Natural killer cell treated with Interleukin-12 subunit alpha and Interleukin-12 subunit beta and Interleukin-15 and Interleukin-18, amount 100 ng/mL, for 72 hours (primary cell): Measurements from ENCODE around the gene CMTM7. TPM values are rescaled to one million over a fixed set of nuclear protein-coding genes. Genes with fewer than 3 reads are reported as not detected.
A peak's percentile ranks its signal among the peaks of the same experiment; 100 is the strongest.

Experiments
- ATAC-seq, 2 donors: fragments of 150-1000 bp; cut with Tn5 transposase in 1 of 2; sonication (Bioruptor Pico), chemical (Tn5 transposase) in 1 of 2; 2 replicates each; pipeline ENCODE4 v1.10.0; 2021
- DNase-seq: peaks from one replicate; pipeline ENCODE4 v3.0.0; 2022; ENCODE audit warnings: low spot score
- H3K27ac Mint-ChIP-seq, 2 donors: 1 replicate in 1 of 2; 2 replicates in 1 of 2; pipeline ENCODE4 v1.8.0; 2022; ENCODE audit warnings: mixed read lengths in 2 of 2, mild to moderate bottlenecking in 1 of 2, moderate library complexity in 1 of 2
- H3K27me3 Mint-ChIP-seq, 2 donors: 1 replicate in 1 of 2; 2 replicates in 1 of 2; pipeline ENCODE4 v1.8.0; 2022; ENCODE audit warnings: mixed read lengths in 2 of 2
- H3K36me3 Mint-ChIP-seq: one replicate; pipeline ENCODE4 v1.8.0; 2022; ENCODE audit warnings: mixed read lengths
- H3K4me1 Mint-ChIP-seq, 2 donors: 1 replicate in 1 of 2; 2 replicates in 1 of 2; pipeline ENCODE4 v1.8.0; 2022; ENCODE audit warnings: low read depth in 2 of 2, mixed read lengths in 2 of 2, mild to moderate bottlenecking in 1 of 2
- H3K4me3 Mint-ChIP-seq: one replicate; pipeline ENCODE4 v1.8.0; 2022; ENCODE audit warnings: mixed read lengths
- H3K9me3 Mint-ChIP-seq: 2 replicates; pipeline ENCODE4 v1.8.0; 2022; ENCODE audit warnings: mixed read lengths
- total RNA-seq, 2 donors: library from RNA; stranded (reverse); gene quantifications; one replicate each; pipeline ENCODE4 v1.2.3, GENCODE V29; 2022

The CMTM7 gene
- total RNA-seq, 2 donors from 2014 or later, result 17.5 to 34.5 TPM

DNA sequence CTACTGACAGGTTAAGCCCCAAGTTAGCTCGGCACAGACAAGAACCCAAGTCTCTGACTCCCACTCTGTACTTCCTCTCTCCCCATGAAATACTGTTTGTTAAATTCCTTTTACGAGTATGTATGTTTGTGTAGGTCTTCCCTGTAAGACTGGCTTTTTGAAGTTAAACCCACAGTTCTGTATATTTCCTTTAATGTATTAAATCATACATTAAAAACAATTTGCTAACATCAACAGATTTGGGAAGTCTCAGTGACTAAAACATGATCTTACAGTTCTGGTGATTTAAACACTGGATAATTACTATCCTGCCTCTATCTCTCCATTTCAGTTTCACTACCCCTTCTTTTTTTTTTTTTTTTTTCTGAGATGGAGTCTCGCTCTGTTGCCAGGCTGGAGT is 106.6 kb downstream of the CMTM7 start:
- H3K27me3 Mint-ChIP-seq, result no peaks in the 10 kb centered on the region
- peaks cover 24 to 47% of the 10 kb centered on the region in 2 donors for H3K4me1 Mint-ChIP-seq
- peak overlapping the region; percentile 24 to 36 for H3K27ac Mint-ChIP-seq
- ATAC-seq (no peak), DNase-seq (no peak)
- no peaks in the 10 kb centered on the region for H3K9me3 Mint-ChIP-seq
- H3K36me3 Mint-ChIP-seq, result peaks cover 12% of the 10 kb centered on the region
- H3K4me3 Mint-ChIP-seq, result peak overlapping the region; percentile 17

DNA sequence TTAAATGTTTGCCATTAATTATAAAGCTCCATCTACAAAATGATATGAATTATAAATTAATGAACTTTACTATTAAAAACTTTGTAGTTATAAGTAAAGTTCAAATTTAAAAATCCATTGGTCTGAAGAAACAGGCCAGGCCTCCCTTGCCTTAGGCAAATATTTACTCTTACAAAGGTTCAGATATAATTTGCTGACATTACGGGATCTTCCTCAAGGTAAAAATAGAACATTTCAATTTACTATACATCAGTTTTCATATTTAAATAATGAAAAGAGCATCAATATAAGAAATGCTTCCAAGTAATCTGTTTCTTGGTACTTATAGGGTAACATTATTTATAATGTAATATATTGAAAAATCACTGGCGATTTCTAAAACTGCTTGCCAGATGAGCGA is 107.3 kb downstream of the CMTM7 start:
- H3K4me1 Mint-ChIP-seq, result peaks cover 24 to 47% of the 10 kb centered on the region in 2 donors
- no peaks in the 10 kb centered on the region for H3K9me3 Mint-ChIP-seq
- no peak overlapping the region for H3K4me3 Mint-ChIP-seq
- H3K27me3 Mint-ChIP-seq, result no peaks in the 10 kb centered on the region
- no peak overlapping the region for H3K27ac Mint-ChIP-seq
- DNase-seq (no peak), ATAC-seq (no peak)
- peaks cover 12% of the 10 kb centered on the region for H3K36me3 Mint-ChIP-seq

DNA sequence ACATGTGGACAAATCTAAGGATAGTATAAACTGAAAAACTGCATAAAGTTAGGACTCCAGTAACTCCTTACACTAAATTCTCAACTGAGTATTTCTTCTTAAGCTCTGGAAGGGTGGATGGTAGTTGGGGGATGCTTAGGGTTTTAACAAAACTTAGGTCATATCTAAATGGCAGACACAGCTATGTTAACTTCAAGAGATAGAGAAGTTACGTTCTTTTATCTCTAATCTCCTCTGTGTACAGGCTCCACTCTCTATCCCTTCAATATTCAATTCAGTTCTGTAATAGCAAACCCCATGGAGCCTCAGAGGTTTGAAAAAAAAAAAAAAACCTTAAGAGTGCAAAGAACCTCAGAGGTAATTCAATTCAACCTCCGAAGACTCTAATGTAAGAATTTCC is 107.9 kb downstream of the CMTM7 start:
- Mint-ChIP-seq H3K27ac (peak overlapping the region; percentile 87 to 91), H3K4me3 (no peak overlapping the region)

DNA sequence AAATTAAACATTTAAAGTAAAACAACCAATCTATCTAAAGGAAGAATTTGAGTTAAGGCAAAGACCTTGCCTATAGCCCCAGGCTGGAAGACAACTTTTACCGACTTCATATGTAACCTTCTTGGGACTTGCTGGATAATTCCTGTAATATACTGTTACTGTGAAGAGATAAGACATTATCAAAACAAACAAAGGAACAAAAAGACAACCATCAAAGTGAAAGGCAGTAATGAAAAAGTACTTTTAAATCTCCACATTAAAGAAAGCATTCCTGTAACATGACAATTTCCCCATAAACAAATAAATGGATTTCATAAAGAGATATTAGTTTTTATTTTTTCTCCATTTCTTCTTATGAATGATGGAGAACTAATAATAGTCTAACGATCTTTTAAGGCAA is 108.6 kb downstream of the CMTM7 start:
- ATAC-seq (no peak), DNase-seq (no peak)
- Mint-ChIP-seq H3K36me3 (peaks cover 12% of the 10 kb centered on the region), H3K9me3 (no peaks in the 10 kb centered on the region), H3K27ac (peak overlapping the region; percentile 87 to 91), H3K4me1 (peaks cover 24 to 47% of the 10 kb centered on the region in 2 donors), H3K27me3 (no peaks in the 10 kb centered on the region), H3K4me3 (peak overlapping the region; percentile 92)

More for the DNA sequence above, 107.9 kb downstream of the CMTM7 start:
- Mint-ChIP-seq H3K4me1 (peaks cover 24 to 47% of the 10 kb centered on the region in 2 donors), H3K36me3 (peaks cover 12% of the 10 kb centered on the region), H3K9me3 (no peaks in the 10 kb centered on the region), H3K27me3 (no peaks in the 10 kb centered on the region)
- ATAC-seq (no peak), DNase-seq (no peak)

DNA sequence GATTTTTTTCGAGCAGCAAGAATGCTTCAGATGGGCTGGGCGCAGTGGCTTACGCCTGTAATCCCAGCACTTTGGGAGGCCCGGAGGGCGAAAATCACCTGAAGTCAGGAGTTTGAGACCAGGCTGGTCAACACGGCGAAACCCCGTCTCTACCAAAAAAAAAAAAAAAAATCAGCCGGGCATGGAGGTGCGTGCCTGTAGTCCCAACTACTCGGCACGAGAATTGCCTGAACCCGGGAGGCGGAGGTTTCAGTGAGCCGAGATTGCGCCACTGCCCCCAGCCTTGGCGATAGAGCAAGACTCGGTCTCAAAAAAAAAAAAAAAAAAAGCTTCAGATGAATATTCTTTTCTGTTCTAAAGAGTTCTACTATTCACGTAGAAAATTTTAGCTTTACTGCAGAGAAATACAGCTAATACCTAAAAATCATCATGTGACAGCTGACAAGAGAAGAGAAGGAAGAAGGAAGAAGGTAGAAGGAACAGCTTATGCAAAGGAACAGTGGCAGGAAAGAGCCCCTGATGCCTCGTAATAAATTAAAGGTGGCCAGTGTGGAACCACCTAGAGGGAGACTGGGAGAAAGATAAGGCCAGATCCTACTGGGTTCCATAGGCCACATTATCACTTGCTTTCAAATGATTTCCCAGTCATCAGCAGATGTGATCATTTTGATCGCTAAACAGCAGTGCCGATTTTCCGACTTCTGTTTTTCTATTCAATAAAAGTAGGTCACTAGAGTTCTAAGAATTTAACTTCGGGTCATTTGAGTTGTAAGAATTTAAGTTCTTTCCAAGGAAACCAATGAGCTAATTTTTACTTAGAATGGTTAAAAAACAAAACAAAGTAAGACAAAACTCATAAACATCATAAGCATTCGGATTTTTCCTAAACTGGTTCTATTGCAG is 109.5 kb downstream of the CMTM7 start:
- Mint-ChIP-seq H3K27me3 (no peaks in the 10 kb centered on the region), H3K36me3 (peaks cover 12% of the 10 kb centered on the region), H3K27ac (peak overlapping the region; percentile 87 to 91), H3K4me3 (peak overlapping the region; percentile 92), H3K9me3 (no peaks in the 10 kb centered on the region), H3K4me1 (peaks cover 24 to 47% of the 10 kb centered on the region in 2 donors)
- no peak for DNase-seq
- ATAC-seq, result no peak

DNA sequence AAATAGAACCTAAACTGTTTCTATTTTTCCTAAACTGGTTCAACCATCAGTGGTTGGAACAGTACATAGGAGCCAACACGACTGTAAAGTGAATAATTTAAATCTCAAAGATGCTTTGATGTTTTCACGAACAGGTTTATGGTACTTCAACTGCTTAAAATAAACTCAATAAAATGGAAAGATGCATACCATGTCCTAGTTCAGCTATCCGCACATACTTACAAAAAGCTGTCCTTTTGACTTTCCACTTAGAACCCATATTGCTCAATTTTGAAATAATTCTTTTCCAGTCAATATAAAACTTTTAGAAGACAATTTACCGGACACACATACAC is 110.1 kb downstream of the CMTM7 start:
- Mint-ChIP-seq H3K27me3 (no peaks in the 10 kb centered on the region), H3K9me3 (no peaks in the 10 kb centered on the region), H3K4me3 (peak overlapping the region; percentile 92), H3K4me1 (peaks cover 17 to 42% of the 10 kb centered on the region in 2 donors), H3K27ac (peak overlapping the region; percentile 87 to 91), H3K36me3 (peaks cover 7% of the 10 kb centered on the region)
- DNase-seq, result no peak
- ATAC-seq, result no peak

DNA sequence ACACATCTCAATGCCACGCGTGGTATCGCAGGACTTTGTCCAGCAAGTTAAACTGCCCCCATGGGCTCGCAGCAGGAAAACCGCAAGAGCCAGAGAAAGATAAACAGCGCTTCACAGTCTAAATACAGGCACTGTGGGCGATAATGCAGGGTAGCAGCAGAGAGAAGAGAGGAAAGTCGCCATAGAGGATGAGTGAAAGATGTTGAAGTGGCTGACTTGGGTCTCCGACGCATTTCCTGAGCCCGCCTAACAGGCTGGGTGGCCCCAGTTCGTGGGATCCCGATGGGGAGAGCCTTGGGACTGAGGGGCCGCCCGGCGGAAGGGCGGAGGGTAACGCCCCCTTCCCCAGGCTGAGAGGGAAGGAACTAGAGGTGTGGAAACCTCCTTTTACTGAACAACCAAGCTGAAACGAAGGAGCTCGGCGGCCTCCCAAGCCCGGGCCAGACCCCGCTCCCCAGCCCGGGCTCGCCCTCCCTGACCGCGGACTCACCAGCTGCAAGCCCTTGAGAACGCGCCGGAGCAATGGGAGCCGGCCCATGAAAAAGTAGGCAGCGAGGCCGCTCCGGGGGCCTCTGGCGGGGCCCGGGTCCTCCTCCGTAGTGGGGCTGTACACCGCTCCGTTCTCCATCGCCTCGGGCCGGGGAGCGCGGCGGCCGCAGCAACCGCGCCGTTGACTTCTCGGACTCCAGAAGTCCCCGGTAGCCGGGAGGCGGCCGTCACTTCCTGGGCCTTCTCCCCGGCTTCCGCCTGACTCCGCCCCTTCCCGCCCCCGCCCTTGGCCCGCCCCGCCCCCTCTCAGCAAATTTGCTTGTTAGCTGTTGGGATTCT is 110.7 kb downstream of the CMTM7 start, which contains the start of gene CMTM6:
Gene CMTM6, minus strand, starts transcription at position 735 of the 828 bp plus-strand sequence. Its CDS starts 107 bp downstream, at position 628.
- Mint-ChIP-seq H3K4me3 (peak within 1 kb of the TSS; percentile 92), H3K27me3 (no peaks in the 10 kb centered on the region), H3K36me3 (peaks cover 5% of the 10 kb centered on the region), H3K27ac (peak within 1 kb of the TSS; percentile 87 to 91), H3K9me3 (no peaks in the 10 kb centered on the region), H3K4me1 (peaks cover 16 to 39% of the 10 kb centered on the region in 2 donors)
- peak; percentile 95 for ATAC-seq
- peak; percentile 87 for DNase-seq

DNA sequence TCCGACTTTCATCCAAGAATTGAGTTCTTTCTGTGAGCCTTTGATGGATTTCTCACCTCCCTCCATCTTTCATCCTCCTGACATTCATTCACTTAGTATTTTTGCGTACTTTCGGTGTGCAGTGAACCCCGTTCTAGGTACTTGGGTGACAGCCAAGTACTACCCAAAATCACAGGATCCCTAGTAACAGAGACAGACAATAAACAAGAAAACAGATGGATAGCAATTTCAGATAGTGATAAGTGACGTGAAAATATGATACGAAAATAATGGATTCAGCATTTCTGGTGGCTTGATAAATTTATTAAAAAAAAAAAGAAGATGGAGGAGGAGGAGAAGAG is 111.3 kb downstream of the CMTM7 start:
- peaks cover 5% of the 10 kb centered on the region for H3K36me3 Mint-ChIP-seq
- H3K4me1 Mint-ChIP-seq, result peaks cover 16 to 39% of the 10 kb centered on the region in 2 donors
- no peaks in the 10 kb centered on the region for H3K9me3 Mint-ChIP-seq
- DNase-seq (no peak), ATAC-seq (no peak)
- H3K4me3 Mint-ChIP-seq, result peak overlapping the region; percentile 92
- H3K27me3 Mint-ChIP-seq, result no peaks in the 10 kb centered on the region
- H3K27ac Mint-ChIP-seq, result peak overlapping the region; percentile 87 to 91

Other genes with a start within 250 kb of the CMTM7 start
- under 1 TPM; 0.36 to 0.48 TPM for gene CMTM8, start 153.2 kb upstream of the CMTM7 start, total RNA-seq
- gene CMTM6, start 111.0 kb downstream of the CMTM7 start, total RNA-seq, result 10 to 100 TPM; 48.6 to 83.0 TPM
- 10 to 100 TPM; 38.8 to 45.4 TPM for gene DYNC1LI1, start 179.0 kb downstream of the CMTM7 start, total RNA-seq